Stromal cell of bone marrow (primary cell): ENCODE data around the gene CDK10.

Source experiments
- DNase-seq: peaks from one replicate; pipeline ENCODE4 v3.0.0-alpha.2; 2012; ENCODE audit warnings: low read depth

Gene CDK10

GRCh38 chr16:89736554-89736953 lies 50.1 kb downstream of the CDK10 start:
- no peak for DNase-seq

GRCh38 chr16:89737341-89738071 lies 51.0 kb downstream of the CDK10 start:
- no peak for DNase-seq

GRCh38 chr16:89738072-89738377 lies 51.5 kb downstream of the CDK10 start:
- DNase-seq, result no peak

- DNase-seq, result no peak
Observed at GRCh38 chr16:89738538-89739317, 52.2 kb downstream of the CDK10 start.

- DNase-seq, result no peak
Observed at GRCh38 chr16:89739383-89739782, 52.9 kb downstream of the CDK10 start.

- no peak for DNase-seq
Observed at GRCh38 chr16:89741342-89742014, 55.0 kb downstream of the CDK10 start.

GRCh38 chr16:89742948-89743347 lies 56.5 kb downstream of the CDK10 start:
- DNase-seq, result no peak

GRCh38 chr16:89744813-89745212 lies 58.3 kb downstream of the CDK10 start:
- no peak for DNase-seq
